Lower lobe of right lung (tissue), 2 donors: ENCODE measurements around the gene SPATA31E1. TPM values are rescaled to one million over a fixed set of nuclear protein-coding genes. Genes with fewer than 3 reads are reported as not detected.

Experiments used
- ATAC-seq, 2 donors: fragments of 200-7000 bp; cut with Tn5 transposase; one replicate each; pipeline ENCODE4 v1.9.1; 2020 to 2022; ENCODE audit warnings: mild to moderate bottlenecking in 2 of 2, moderate library complexity in 2 of 2
- DNase-seq: peaks from one replicate; pipeline ENCODE4 v3.0.0-alpha.2; 2020
- H3K27ac ChIP-seq: fragments of 200-600 bp; one replicate; pipeline ENCODE4 v1.8.0; 2022
- H3K27me3 ChIP-seq: fragments of 200-600 bp; one replicate; pipeline ENCODE4 v1.8.0; 2022; ENCODE audit warnings: low read depth
- H3K36me3 ChIP-seq: fragments of 200-600 bp; one replicate; pipeline ENCODE4 v1.8.0; 2022; ENCODE audit warnings: mild to moderate bottlenecking
- H3K4me1 ChIP-seq: fragments of 200-600 bp; one replicate; pipeline ENCODE4 v1.8.0; 2022
- H3K4me3 ChIP-seq: fragments of 200-600 bp; one replicate; pipeline ENCODE4 v1.8.0; 2022; ENCODE audit warnings: mild to moderate bottlenecking
- H3K9me3 ChIP-seq: fragments of 200-600 bp; one replicate; pipeline ENCODE4 v1.8.0; 2022
- CTCF ChIP-seq: fragments of 200-600 bp; IDR thresholded peaks from one replicate; pipeline ENCODE4 v1.8.0; 2022; ENCODE audit warnings: antibody characterized with exemption, mild to moderate bottlenecking
- intact Hi-C: fragments of 100-400 bp; cut with DNase I; formaldehyde crosslinking; loops from one replicate; pipeline ENCODE4 v1.11.0; 2022
- total RNA-seq: library from RNA; stranded (reverse); fragmentation: NEBNext Ultra II Directional; extraction: Animal tissue kit (Norgen Biotek cat#: 25700); gene quantifications from one replicate; pipeline ENCODE4 v1.2.1, GENCODE V29; 2021
- donor health status: DM: no; HTN: yes; CAD: no; lungs with severe emphysema.

Gene SPATA31E1
- total RNA-seq, 1 donor from 2014 or later, result not detected

DNA sequence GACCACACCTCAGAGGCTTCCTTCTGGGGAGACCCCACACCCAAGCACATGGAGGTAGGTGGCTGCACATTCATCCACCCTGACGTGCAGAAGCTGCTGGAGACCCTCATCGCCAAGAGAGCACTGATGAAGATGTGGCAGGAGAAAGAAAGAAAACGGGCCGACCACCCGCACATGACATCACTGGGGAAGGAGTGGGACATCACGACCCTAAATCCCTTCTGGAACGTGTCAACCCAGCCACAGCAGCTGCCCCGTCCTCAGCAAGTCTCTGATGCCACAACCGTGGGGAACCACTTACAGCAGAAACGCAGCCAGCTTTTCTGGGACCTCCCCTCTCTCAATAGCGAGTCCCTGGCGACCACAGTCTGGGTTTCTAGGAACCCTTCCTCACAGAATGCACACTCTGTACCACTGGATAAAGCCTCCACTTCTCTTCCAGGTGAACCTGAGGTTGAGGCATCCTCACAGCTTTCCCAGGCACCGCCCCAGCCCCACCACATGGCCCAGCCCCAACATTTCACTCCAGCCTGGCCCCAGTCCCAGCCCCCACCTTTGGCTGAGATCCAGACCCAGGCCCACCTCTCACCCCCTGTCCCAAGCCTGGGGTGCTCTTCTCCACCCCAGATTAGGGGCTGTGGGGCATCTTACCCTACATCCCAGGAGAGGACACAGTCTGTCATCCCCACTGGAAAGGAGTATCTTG lies 3.0 kb downstream of the SPATA31E1 start:
- intact Hi-C loops, result no loop called here
- ATAC-seq (no peak), DNase-seq (no peak)
- H3K36me3 ChIP-seq, result no peaks in the 10 kb centered on the region
- no peak for TF ChIP-seq CTCF
- H3K4me3 ChIP-seq, result no peak overlapping the region
- H3K9me3 ChIP-seq, result no peaks in the 10 kb centered on the region
- no peaks in the 10 kb centered on the region for H3K27me3 ChIP-seq
- H3K27ac ChIP-seq, result no peak overlapping the region
- no peaks in the 10 kb centered on the region for H3K4me1 ChIP-seq

DNA sequence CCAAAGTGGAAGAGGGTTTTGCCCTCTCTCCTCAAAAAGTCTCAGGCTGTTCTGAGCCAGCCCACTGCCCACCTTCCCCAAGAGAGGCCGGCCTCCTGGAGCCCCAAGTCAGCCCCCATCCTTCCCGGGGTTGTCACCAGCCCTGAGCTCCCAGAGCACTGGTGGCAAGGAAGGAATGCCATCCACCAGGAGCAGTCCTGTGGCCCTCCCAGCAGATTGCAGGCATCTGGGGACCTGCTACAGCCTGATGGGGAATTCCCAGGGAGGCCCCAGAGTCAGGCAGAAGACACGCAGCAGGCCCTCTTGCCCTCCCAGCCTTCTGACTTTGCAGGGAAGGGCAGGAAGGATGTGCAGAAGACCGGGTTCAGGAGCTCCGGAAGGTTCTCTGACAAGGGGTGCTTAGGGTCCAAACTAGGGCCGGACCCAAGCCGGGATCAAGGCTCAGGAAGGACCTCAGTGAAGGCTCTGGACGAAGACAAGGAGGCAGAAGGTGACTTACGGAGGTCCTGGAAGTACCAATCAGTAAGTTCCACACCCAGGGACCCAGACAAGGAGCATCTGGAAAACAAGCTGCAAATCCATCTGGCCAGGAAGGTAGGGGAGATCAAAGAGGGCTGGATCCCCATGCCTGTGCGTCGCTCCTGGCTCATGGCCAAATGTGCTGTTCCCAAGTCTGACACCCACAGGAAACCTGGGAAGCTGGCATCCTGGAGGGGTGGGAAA lies 3.7 kb downstream of the SPATA31E1 start:
- Histone ChIP-seq H3K4me3 (no peak overlapping the region), H3K36me3 (no peaks in the 10 kb centered on the region), H3K27ac (no peak overlapping the region), H3K27me3 (no peaks in the 10 kb centered on the region), H3K9me3 (no peaks in the 10 kb centered on the region), H3K4me1 (no peaks in the 10 kb centered on the region)
- DNase-seq (no peak), ATAC-seq (no peak)
- intact Hi-C loops, result no loop called here
- no peak for TF ChIP-seq CTCF

- H3K27me3 ChIP-seq, result no peaks in the 10 kb centered on the region
- no peaks in the 10 kb centered on the region for H3K9me3 ChIP-seq
- no peak overlapping the region for H3K27ac ChIP-seq
- DNase-seq (no peak), ATAC-seq (no peak)
- H3K4me3 ChIP-seq, result no peak overlapping the region
- H3K4me1 ChIP-seq, result no peaks in the 10 kb centered on the region
- intact Hi-C loops, result no loop called here
- TF ChIP-seq CTCF, result no peak
- H3K36me3 ChIP-seq, result no peaks in the 10 kb centered on the region
Measured at GRCh38 chr9:87886933-87887505, 4.3 kb downstream of the SPATA31E1 start.

DNA sequence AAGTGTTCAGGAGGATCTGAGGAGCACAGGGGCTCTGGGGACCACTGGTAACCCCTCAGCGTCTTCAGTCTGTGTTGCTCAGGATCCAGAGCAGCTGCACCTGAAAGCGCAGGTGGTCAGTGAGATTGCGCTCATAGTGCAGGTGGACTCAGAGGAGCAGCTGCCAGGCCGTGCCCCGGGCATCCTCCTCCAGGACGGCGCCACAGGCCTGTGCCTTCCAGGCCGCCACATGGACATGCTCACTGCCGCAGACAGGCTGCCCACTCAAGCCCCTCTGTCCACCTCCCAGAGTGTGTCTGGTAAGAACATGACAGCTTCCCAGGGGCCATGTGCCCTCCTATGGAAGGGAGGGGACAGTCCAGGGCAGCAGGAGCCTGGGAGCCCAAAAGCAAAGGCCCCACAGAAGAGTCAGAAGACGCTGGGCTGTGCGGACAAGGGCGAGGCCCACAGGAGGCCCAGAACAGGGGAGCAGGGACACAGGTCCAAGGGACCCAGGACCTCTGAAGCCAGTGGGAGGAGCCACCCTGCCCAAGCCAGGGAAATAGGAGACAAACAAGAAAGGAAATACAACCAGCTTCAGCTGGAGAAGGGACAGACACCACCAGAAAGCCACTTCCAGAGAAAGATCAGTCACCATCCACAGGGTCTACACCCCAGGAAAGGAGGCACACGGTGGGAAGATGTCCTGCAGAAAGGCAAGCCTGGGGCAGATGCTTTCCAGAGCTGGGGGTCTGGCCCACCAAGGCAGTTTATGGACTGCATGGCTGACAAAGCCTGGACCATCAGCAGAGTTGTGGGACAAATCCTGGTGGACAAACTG lies 5.2 kb downstream of the SPATA31E1 start:
- Histone ChIP-seq H3K27ac (no peak overlapping the region), H3K27me3 (no peaks in the 10 kb centered on the region), H3K4me3 (no peak overlapping the region), H3K4me1 (no peaks in the 10 kb centered on the region), H3K36me3 (no peaks in the 10 kb centered on the region), H3K9me3 (no peaks in the 10 kb centered on the region)
- DNase-seq (no peak), ATAC-seq (no peak)
- TF ChIP-seq CTCF, result no peak
- intact Hi-C loops, result no loop called here

DNA sequence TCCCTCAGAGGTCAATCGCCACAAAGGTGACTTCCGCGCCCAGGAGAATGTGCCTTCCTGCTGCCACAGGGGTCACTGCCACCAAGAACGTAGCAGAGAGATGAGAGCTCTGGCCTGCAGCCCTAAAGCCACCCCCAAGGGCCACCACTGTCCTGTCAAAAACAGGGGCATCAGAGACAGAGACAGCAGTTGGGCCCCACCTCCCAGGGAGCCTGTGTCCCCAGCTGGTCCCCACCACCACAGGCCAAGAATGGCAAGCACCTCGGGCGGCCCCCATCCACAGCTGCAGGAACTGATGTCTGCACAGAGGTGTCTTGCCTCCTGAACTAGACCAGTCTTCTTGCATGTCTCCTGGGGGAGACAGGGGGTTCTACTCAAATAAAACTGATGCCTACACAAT lies 5.8 kb downstream of the SPATA31E1 start:
- no peak for TF ChIP-seq CTCF
- intact Hi-C loops, result no loop called here
- no peak overlapping the region for H3K27ac ChIP-seq

More for the DNA sequence above, 5.8 kb downstream of the SPATA31E1 start:
- no peaks in the 10 kb centered on the region for H3K9me3 ChIP-seq
- DNase-seq, result no peak
- no peak overlapping the region for H3K4me3 ChIP-seq
- H3K4me1 ChIP-seq, result no peaks in the 10 kb centered on the region
- ATAC-seq, result no peak
- no peaks in the 10 kb centered on the region for H3K27me3 ChIP-seq
- H3K36me3 ChIP-seq, result no peaks in the 10 kb centered on the region
